B cell (primary cell): ENCODE measurements around the gene SLC7A10. TPM values are rescaled to one million over a fixed set of nuclear protein-coding genes. Genes with fewer than 3 reads are reported as not detected.

Experiments used
- ATAC-seq: fragments of 200-7000 bp; cut with Tn5 transposase; one replicate; pipeline ENCODE4 v1.10.0; 2021; ENCODE audit warnings: low read depth, mild to moderate bottlenecking, moderate number of reproducible peaks, moderate library complexity
- CTCF ChIA-PET: fragments of 350-600 bp; sonication (Branson Sonifier 250); formaldehyde crosslinking; loops from one replicate; lab custom pipeline; 2021; ENCODE audit warnings: antibody characterized with exemption, inconsistent platforms; lab: Charles Lee
- POLR2A ChIA-PET: fragments of 350-600 bp; sonication (Branson Sonifier 250); formaldehyde crosslinking; loops from one replicate; lab custom pipeline; 2021; ENCODE audit warnings: antibody characterized with exemption; lab: Charles Lee
- DNase-seq: peaks from one replicate; pipeline ENCODE4 v3.0.0; 2013
- H2AFZ ChIP-seq: 2 replicates; pipeline ENCODE4 v1.6.1; 2012; ENCODE audit warnings: mild to moderate bottlenecking, low read depth, low read length; ENCODE audit not compliant: insufficient read depth, poor library complexity, severe bottlenecking
- H3K27ac ChIP-seq, 2 donors: 1 replicate in 1 of 2; 2 replicates in 1 of 2; pipeline ENCODE4 v1.5.1; 2012 to 2013; ENCODE audit warnings: low read length in 2 of 2, mild to moderate bottlenecking in 2 of 2, moderate library complexity in 1 of 2
- H3K27me3 ChIP-seq, 4 experiments: fragments of 200-600 bp in 1 of 4; sonication (generic) in 1 of 4; replicated peaks in 1 of 4; 1 replicate in 2 of 4; 2 replicates in 2 of 4; pipeline versions ENCODE4 v1.6.1 to v1.7.0; 2013 to 2016; ENCODE audit warnings: low read length in 3 of 4, mild to moderate bottlenecking in 2 of 4, mixed read lengths in 1 of 4, moderate library complexity in 1 of 4; ENCODE audit not compliant: insufficient read depth in 4 of 4, control insufficient read depth in 3 of 4; ENCODE audit errors: control extremely low read depth in 1 of 4
- H3K36me3 ChIP-seq, 2 experiments: replicated peaks in 1 of 2; 1 replicate in 1 of 2; 2 replicates in 1 of 2; pipeline versions ENCODE4 v1.6.1 to v1.7.1; 2013; ENCODE audit warnings: low read length in 1 of 2; ENCODE audit not compliant: insufficient read depth in 2 of 2, control insufficient read depth in 1 of 2; ENCODE audit errors: control extremely low read depth in 1 of 2, extremely low read depth in 1 of 2
- H3K4me1 ChIP-seq, 2 donors: fragments of 200-600 bp in 1 of 2; sonication (generic) in 1 of 2; 1 replicate in 1 of 2; 2 replicates in 1 of 2; pipeline versions ENCODE4 v1.5.1 to v1.6.1; 2013 to 2017; ENCODE audit warnings: low read length in 2 of 2; ENCODE audit not compliant: control insufficient read depth in 2 of 2, insufficient read depth in 2 of 2
- H3K4me2 ChIP-seq: replicated peaks from 2 replicates; pipeline ENCODE3; 2012; ENCODE audit warnings: mild to moderate bottlenecking, low read depth, low read length; ENCODE audit not compliant: poor library complexity, severe bottlenecking
- H3K4me3 ChIP-seq, 5 experiments: fragments of 200-600 bp in 1 of 5; sonication (generic) in 1 of 5; 1 replicate in 3 of 5; 2 replicates in 2 of 5; pipeline versions ENCODE4 v1.5.1 to v1.7.0; 2011 to 2016; ENCODE audit warnings: low read length in 4 of 5, mild to moderate bottlenecking in 4 of 5, low read depth in 2 of 5, control low read depth in 1 of 5, moderate library complexity in 1 of 5; ENCODE audit not compliant: insufficient read depth in 1 of 5; ENCODE audit errors: control extremely low read depth in 1 of 5, extremely low read depth in 1 of 5
- H3K79me2 ChIP-seq: fragments of 200-600 bp; sonication (generic); one replicate; pipeline ENCODE4 v1.6.0; 2016; ENCODE audit warnings: low read length; ENCODE audit not compliant: control insufficient read depth, insufficient read depth
- H3K9ac ChIP-seq: fragments of 200-600 bp; sonication (generic); 2 replicates; pipeline ENCODE4 v1.6.1; 2017; ENCODE audit warnings: mild to moderate bottlenecking, low read length, moderate library complexity
- H3K9me3 ChIP-seq, 3 donors: one replicate each; pipeline versions ENCODE4 v1.6.1 to v1.7.1; 2013; ENCODE audit warnings: low read length in 2 of 3; ENCODE audit not compliant: control insufficient read depth in 2 of 3, insufficient read depth in 1 of 3; ENCODE audit errors: control extremely low read depth in 1 of 3
- H4K20me1 ChIP-seq: 2 replicates; pipeline ENCODE4 v1.6.0; 2012; ENCODE audit warnings: mild to moderate bottlenecking, low read length; ENCODE audit not compliant: insufficient read depth, control insufficient read depth, poor library complexity, severe bottlenecking
- H3K27ac Mint-ChIP-seq: one replicate; pipeline ENCODE4 v1.8.0; 2021; ENCODE audit warnings: mixed read lengths
- H3K27me3 Mint-ChIP-seq: one replicate; pipeline ENCODE4 v1.8.0; 2021; ENCODE audit warnings: mixed read lengths
- H3K4me1 Mint-ChIP-seq: one replicate; pipeline ENCODE4 v1.8.0; 2021; ENCODE audit warnings: mixed read lengths
- H3K4me3 Mint-ChIP-seq: one replicate; pipeline ENCODE4 v1.8.0; 2021; ENCODE audit warnings: mixed read lengths
- H3K9me3 Mint-ChIP-seq: one replicate; pipeline ENCODE4 v1.8.0; 2022; ENCODE audit warnings: mixed read lengths; ENCODE audit not compliant: insufficient read depth
- CTCF ChIP-seq: fragments of 200-600 bp; IDR thresholded peaks from one replicate; pipeline ENCODE4 v1.8.0; 2022; ENCODE audit warnings: antibody characterized with exemption, mild to moderate bottlenecking
- EZH2 ChIP-seq: IDR thresholded peaks from 2 replicates; pipeline ENCODE4 v1.6.1; 2012; ENCODE audit warnings: borderline replicate concordance, low read depth, mild to moderate bottlenecking, moderate library complexity, low read length; ENCODE audit not compliant: insufficient read depth, poor library complexity, severe bottlenecking
- WGBS: methylation state at CpG from one replicate; pipeline ENCODE4 v1.1.5; 2013; ENCODE audit warnings: missing lambda C conversion rate; ENCODE audit not compliant: insufficient coverage; 5-methylcytosine and 5-hydroxymethylcytosine counted together
- intact Hi-C: fragments of 100-400 bp; cut with micrococcal nuclease; formaldehyde crosslinking; loops from one replicate; pipeline ENCODE4 v1.10.0; 2022
- polyA plus RNA-seq: library from polyadenylated mRNA; depleted of rRNA; stranded (reverse); fragments of >200 nt; gene quantifications from 2 replicates; pipeline ENCODE4 v1.2.3, GENCODE V29; 2012
- total RNA-seq, 2 donors: library from RNA; stranded (reverse); fragments of 120-200 nt in 1 of 2; gene quantifications; 1 replicate in 1 of 2; 2 replicates in 1 of 2; pipeline versions ENCODE4 v1.2.3 to v1.2.4, GENCODE V29; 2013 to 2022

Gene SLC7A10
- total and polyA plus RNA-seq, 2 donors (not counting 1 experiment from before 2014, with no cell fraction given): not detected

DNA sequence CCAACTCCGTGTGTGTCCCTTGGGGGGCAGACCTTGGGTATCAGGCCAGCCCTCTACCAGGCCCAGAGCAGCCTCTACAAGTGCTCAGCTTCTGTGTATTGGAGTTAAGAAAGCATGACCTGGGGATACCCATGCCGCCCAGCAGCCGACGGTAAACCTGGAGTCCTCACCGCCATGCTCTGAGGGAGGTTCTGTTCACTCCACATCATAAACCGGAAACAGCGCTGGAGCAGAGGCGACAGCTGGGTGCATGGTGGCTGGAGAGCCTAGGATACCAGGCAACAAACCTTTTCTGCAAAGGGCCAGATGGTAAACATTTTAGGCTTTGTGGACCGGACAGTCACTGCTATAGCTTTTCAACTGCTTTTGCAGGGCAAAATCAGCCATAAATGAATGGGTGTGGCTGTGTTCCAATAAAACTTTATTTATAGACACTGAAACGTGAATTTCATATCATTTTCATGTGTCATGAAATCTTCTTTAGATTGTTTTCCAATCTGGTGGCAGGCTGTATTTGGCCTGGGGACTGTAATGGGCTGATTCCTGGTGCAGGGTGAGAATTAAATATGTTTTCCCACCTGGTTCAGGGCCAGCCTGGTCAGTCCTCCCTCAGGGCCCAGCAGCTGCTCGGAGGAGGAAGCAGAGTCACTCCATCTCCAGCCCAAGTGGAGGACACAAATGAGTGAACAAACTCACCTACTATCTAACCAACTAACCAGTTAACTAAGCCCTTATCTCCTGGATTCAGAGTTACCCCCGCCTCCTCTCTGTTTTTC lies 45.8 kb upstream of the SLC7A10 start:
- CTCF ChIA-PET: no interaction called here
- no peaks in the 10 kb centered on the region for H3K4me1 ChIP-seq
- no peak for DNase-seq
- H2AFZ ChIP-seq: no peak overlapping the region
- no peaks in the 10 kb centered on the region for H3K4me1 Mint-ChIP-seq
- no peaks in the 10 kb centered on the region for H3K9me3 ChIP-seq
- no peak overlapping the region for H3K27ac Mint-ChIP-seq
- H3K4me2 ChIP-seq: no peak overlapping the region
- ATAC-seq: no peak
- no peaks in the 10 kb centered on the region for H4K20me1 ChIP-seq
- no peak overlapping the region for H3K4me3 ChIP-seq
- 87% methylated on average over 6 of the region's 12 CpGs for WGBS
- no peaks in the 10 kb centered on the region for H3K79me2 ChIP-seq
- no peak overlapping the region for H3K27ac ChIP-seq
- no peak overlapping the region for H3K9ac ChIP-seq
- intact Hi-C loops: no loop called here
- peaks cover 0 to 5% (median 0%) of the 10 kb centered on the region in 4 experiments for H3K27me3 ChIP-seq
- no peaks in the 10 kb centered on the region for H3K36me3 ChIP-seq
- no peaks in the 10 kb centered on the region for H3K9me3 Mint-ChIP-seq
- POLR2A ChIA-PET: no interaction called here
- H3K4me3 Mint-ChIP-seq: no peak overlapping the region
- no peak for TF ChIP-seq CTCF
- no peak for TF ChIP-seq EZH2
- no peaks in the 10 kb centered on the region for H3K27me3 Mint-ChIP-seq

DNA sequence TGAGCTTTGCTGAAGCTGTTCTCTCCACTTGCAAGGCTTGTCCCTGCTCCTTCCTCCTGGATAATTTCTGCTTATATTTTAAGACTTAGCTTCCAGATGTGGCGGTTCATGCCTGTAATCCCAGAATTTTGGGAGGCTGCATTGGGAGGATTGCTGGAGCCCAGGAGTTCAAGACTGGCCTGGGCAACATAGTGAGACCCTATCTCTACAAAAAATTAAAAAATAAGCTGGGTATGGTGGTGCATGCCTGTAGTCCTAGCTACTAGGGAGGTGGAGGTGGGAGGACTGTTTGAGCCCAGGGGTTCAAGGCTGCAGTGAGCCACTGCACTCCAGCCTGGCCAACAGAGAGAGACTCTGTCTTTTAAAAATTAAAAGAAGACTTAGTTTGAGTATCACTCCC lies 45.1 kb upstream of the SLC7A10 start:
- Histone ChIP-seq H3K27ac (no peak overlapping the region), H3K9me3 (no peaks in the 10 kb centered on the region), H3K4me1 (no peaks in the 10 kb centered on the region), H3K36me3 (no peaks in the 10 kb centered on the region), H3K4me2 (no peak overlapping the region), H4K20me1 (no peaks in the 10 kb centered on the region), H2AFZ (no peak overlapping the region), H3K9ac (no peak overlapping the region), H3K4me3 (no peak overlapping the region), H3K79me2 (no peaks in the 10 kb centered on the region), H3K27me3 (peaks cover 0 to 5% (median 0%) of the 10 kb centered on the region in 4 experiments)
- ChIA-PET POLR2A (no interaction called here), CTCF (no interaction called here)
- no peak for ATAC-seq
- no peak overlapping the region for H3K4me3 Mint-ChIP-seq
- TF ChIP-seq EZH2: no peak
- TF ChIP-seq CTCF: no peak
- no peaks in the 10 kb centered on the region for H3K4me1 Mint-ChIP-seq
- no peak for DNase-seq
- H3K9me3 Mint-ChIP-seq: no peaks in the 10 kb centered on the region
- H3K27me3 Mint-ChIP-seq: no peaks in the 10 kb centered on the region
- intact Hi-C loops: no loop called here
- no peak overlapping the region for H3K27ac Mint-ChIP-seq
- WGBS: no CpG with 5 or more reads among the region's 1 CpG
